HG03045 (cell line): Measurements from ENCODE around the gene ACSL1.

ENCODE experiments used
- ATAC-seq: cut with Tn5 transposase; IDR thresholded peaks from one replicate; pipeline ENCODE4 v1.9.1; 2021; ENCODE audit warnings: mild to moderate bottlenecking, moderate library complexity; ENCODE audit not compliant: unreplicated experiment

The ACSL1 gene

GRCh38 chr4:184814686-184815045 is 11.1 kb downstream of the ACSL1 start:
- ATAC-seq: no peak

GRCh38 chr4:184812651-184813181 is 13.1 kb downstream of the ACSL1 start:
- no peak for ATAC-seq

GRCh38 chr4:184812199-184812542 is 13.6 kb downstream of the ACSL1 start:
- no peak for ATAC-seq

- no peak for ATAC-seq
These were observed 14.1 kb downstream of the ACSL1 start for GRCh38 chr4:184811526-184812198.

GRCh38 chr4:184810720-184811119 is 15.0 kb downstream of the ACSL1 start:
- no peak for ATAC-seq

- ATAC-seq: no peak
These were observed 17.1 kb downstream of the ACSL1 start for GRCh38 chr4:184808713-184809050.

- no peak for ATAC-seq
These were observed 17.7 kb downstream of the ACSL1 start for GRCh38 chr4:184807797-184808712.

- no peak for ATAC-seq
These were observed 18.5 kb downstream of the ACSL1 start for GRCh38 chr4:184807256-184807655.

- ATAC-seq: no peak
These were observed 19.1 kb downstream of the ACSL1 start for GRCh38 chr4:184806711-184807110.

GRCh38 chr4:184806229-184806550 is 19.6 kb downstream of the ACSL1 start:
- no peak for ATAC-seq

GRCh38 chr4:184805462-184806228 is 20.1 kb downstream of the ACSL1 start:
- no peak for ATAC-seq

GRCh38 chr4:184804621-184805020 is 21.1 kb downstream of the ACSL1 start:
- no peak for ATAC-seq

- no peak for ATAC-seq
These were observed 21.9 kb downstream of the ACSL1 start for GRCh38 chr4:184803874-184804273.

GRCh38 chr4:184803133-184803532 is 22.6 kb downstream of the ACSL1 start:
- no peak for ATAC-seq

- no peak for ATAC-seq
These were observed 23.1 kb downstream of the ACSL1 start for GRCh38 chr4:184802697-184803015.

- no peak for ATAC-seq
These were observed 23.7 kb downstream of the ACSL1 start for GRCh38 chr4:184801781-184802696.

- ATAC-seq: no peak
These were observed 27.3 kb downstream of the ACSL1 start for GRCh38 chr4:184798504-184798903.

GRCh38 chr4:184796906-184797305 is 28.9 kb downstream of the ACSL1 start:
- no peak for ATAC-seq

- ATAC-seq: no peak
These were observed 30.4 kb downstream of the ACSL1 start for GRCh38 chr4:184795214-184795844.

- no peak for ATAC-seq
These were observed 31.3 kb downstream of the ACSL1 start for GRCh38 chr4:184794470-184794869.
